CD4-positive, alpha-beta T cell (primary cell): ENCODE results near the gene ADARB2. TPM values are rescaled to one million over a fixed set of nuclear protein-coding genes. Genes with fewer than 3 reads are reported as not detected.

Experiments
- ATAC-seq: fragments of 200-7000 bp; cut with Tn5 transposase; one replicate; pipeline ENCODE4 v1.10.0; 2022; ENCODE audit warnings: mild to moderate bottlenecking; ENCODE audit not compliant: poor library complexity
- CTCF ChIA-PET: fragments of 350-600 bp; sonication (Branson Sonifier 250); formaldehyde crosslinking; loops from one replicate; lab custom pipeline; 2021; ENCODE audit warnings: antibody characterized with exemption, inconsistent platforms; lab: Charles Lee
- POLR2A ChIA-PET: fragments of 350-600 bp; sonication (Branson Sonifier 250); formaldehyde crosslinking; loops from one replicate; lab custom pipeline; 2021; ENCODE audit warnings: antibody characterized with exemption, inconsistent platforms; lab: Charles Lee
- DNase-seq, 14 experiments: peaks; one replicate each; pipeline ENCODE4 v3.0.0-alpha.2; 2013 to 2020; ENCODE audit warnings: mixed read lengths in 2 of 14
- H3K27ac ChIP-seq, 2 donors: one replicate each; pipeline versions ENCODE4 v1.5.1 to v1.7.0; 2013; ENCODE audit warnings: low read length in 2 of 2, low read depth in 1 of 2, mild to moderate bottlenecking in 1 of 2
- H3K27me3 ChIP-seq, 2 experiments: 1 replicate in 1 of 2; 2 replicates in 1 of 2; pipeline versions ENCODE4 v1.6.1 to v1.7.0; 2013; ENCODE audit warnings: low read length in 2 of 2, control low read depth in 1 of 2, mild to moderate bottlenecking in 1 of 2, moderate library complexity in 1 of 2; ENCODE audit not compliant: insufficient read depth in 2 of 2, control insufficient read depth in 1 of 2
- H3K36me3 ChIP-seq: one replicate; pipeline ENCODE4 v1.6.1; 2013; ENCODE audit warnings: low read length, control low read depth; ENCODE audit not compliant: insufficient read depth
- H3K4me1 ChIP-seq: one replicate; pipeline ENCODE4 v1.6.1; 2013; ENCODE audit warnings: low read length, control low read depth; ENCODE audit not compliant: insufficient read depth
- H3K4me3 ChIP-seq: one replicate; pipeline ENCODE4 v1.5.1; 2013; ENCODE audit warnings: mild to moderate bottlenecking, low read length, moderate library complexity
- H3K9me3 ChIP-seq, 2 experiments: 1 replicate in 1 of 2; 2 replicates in 1 of 2; pipeline versions ENCODE4 v1.6.1 to v1.7.0; 2013; ENCODE audit warnings: low read length in 2 of 2, mild to moderate bottlenecking in 2 of 2, control low read depth in 1 of 2, moderate library complexity in 1 of 2; ENCODE audit not compliant: control insufficient read depth in 1 of 2, insufficient read depth in 1 of 2
- H3K27ac Mint-ChIP-seq: one replicate; pipeline ENCODE4 v1.8.0; 2020; ENCODE audit warnings: mixed read lengths
- H3K27me3 Mint-ChIP-seq: one replicate; pipeline ENCODE4 v1.8.0; 2021; ENCODE audit warnings: mixed read lengths
- H3K36me3 Mint-ChIP-seq: one replicate; pipeline ENCODE4 v1.8.0; 2021; ENCODE audit warnings: low read depth, mixed read lengths
- H3K4me1 Mint-ChIP-seq: one replicate; pipeline ENCODE4 v1.8.0; 2021; ENCODE audit warnings: low read depth, mixed read lengths
- H3K4me3 Mint-ChIP-seq: one replicate; pipeline ENCODE4 v1.8.0; 2020; ENCODE audit warnings: mild to moderate bottlenecking, mixed read lengths
- H3K9me3 Mint-ChIP-seq: one replicate; pipeline ENCODE4 v1.8.0; 2020; ENCODE audit warnings: mixed read lengths
- intact Hi-C, 2 experiments: fragments of 100-400 bp; cut with DNase I in 1 of 2; cut with micrococcal nuclease in 1 of 2; formaldehyde crosslinking; loops; one replicate each; pipeline versions ENCODE4 v1.15.1 to v1.9.0; 2023 to 2025; cut with DNase I, micrococcal nuclease
- total RNA-seq, 174 experiments: library from RNA in 2 of 174; stranded (reverse) in 2 of 174; gene quantifications; one replicate each; pipeline ENCODE4 v1.2.3 and lab custom pipeline; 2021 to 2026
- TF ChIP-seq, protein P1 (sequence below): fragments of 200-600 bp; IDR thresholded peaks from one replicate; pipeline ENCODE4 v1.8.0; 2022; ENCODE audit warnings: antibody characterized with exemption, mild to moderate bottlenecking

The ADARB2 gene
- total RNA-seq, 2 experiments from 2014 or later: 0.14 TPM; not detected in 1

DNA sequence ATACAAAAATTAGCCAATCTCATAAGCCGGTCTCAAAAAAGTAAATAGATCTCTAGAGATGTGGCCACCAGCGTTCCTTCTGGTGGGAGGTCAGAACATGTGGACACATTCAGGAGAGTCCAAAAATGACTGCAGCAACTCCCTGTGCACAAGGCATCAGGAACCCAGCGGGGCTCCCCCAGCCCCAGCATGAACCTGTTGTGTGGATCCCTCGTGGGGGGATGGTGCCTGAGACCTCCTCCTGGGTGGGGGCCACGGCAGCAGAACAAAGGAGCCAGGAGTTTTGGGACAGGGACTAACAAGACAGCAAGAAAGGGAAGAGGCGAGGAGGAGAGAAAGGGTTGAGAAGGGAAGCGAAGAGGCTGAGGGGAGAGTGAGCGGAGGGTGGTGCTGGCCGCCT is 559.4 kb downstream of the ADARB2 start:
- intact Hi-C loops: no loop called here
- Mint-ChIP-seq H3K27me3 (peaks cover 4% of the 10 kb centered on the region), H3K27ac (no peak overlapping the region), H3K4me1 (no peaks in the 10 kb centered on the region), H3K36me3 (no peaks in the 10 kb centered on the region), H3K9me3 (no peaks in the 10 kb centered on the region), H3K4me3 (no peak overlapping the region)
- Histone ChIP-seq H3K4me1 (no peaks in the 10 kb centered on the region), H3K9me3 (no peaks in the 10 kb centered on the region), H3K27me3 (no peaks in the 10 kb centered on the region), H3K27ac (no peak overlapping the region), H3K4me3 (no peak overlapping the region), H3K36me3 (no peaks in the 10 kb centered on the region)
- DNase-seq: no peak
- ATAC-seq: no peak
- ChIA-PET POLR2A (no interaction called here), CTCF (no interaction called here)
- TF ChIP-seq, protein P1, sequence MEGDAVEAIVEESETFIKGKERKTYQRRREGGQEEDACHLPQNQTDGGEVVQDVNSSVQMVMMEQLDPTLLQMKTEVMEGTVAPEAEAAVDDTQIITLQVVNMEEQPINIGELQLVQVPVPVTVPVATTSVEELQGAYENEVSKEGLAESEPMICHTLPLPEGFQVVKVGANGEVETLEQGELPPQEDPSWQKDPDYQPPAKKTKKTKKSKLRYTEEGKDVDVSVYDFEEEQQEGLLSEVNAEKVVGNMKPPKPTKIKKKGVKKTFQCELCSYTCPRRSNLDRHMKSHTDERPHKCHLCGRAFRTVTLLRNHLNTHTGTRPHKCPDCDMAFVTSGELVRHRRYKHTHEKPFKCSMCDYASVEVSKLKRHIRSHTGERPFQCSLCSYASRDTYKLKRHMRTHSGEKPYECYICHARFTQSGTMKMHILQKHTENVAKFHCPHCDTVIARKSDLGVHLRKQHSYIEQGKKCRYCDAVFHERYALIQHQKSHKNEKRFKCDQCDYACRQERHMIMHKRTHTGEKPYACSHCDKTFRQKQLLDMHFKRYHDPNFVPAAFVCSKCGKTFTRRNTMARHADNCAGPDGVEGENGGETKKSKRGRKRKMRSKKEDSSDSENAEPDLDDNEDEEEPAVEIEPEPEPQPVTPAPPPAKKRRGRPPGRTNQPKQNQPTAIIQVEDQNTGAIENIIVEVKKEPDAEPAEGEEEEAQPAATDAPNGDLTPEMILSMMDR: no peak

DNA sequence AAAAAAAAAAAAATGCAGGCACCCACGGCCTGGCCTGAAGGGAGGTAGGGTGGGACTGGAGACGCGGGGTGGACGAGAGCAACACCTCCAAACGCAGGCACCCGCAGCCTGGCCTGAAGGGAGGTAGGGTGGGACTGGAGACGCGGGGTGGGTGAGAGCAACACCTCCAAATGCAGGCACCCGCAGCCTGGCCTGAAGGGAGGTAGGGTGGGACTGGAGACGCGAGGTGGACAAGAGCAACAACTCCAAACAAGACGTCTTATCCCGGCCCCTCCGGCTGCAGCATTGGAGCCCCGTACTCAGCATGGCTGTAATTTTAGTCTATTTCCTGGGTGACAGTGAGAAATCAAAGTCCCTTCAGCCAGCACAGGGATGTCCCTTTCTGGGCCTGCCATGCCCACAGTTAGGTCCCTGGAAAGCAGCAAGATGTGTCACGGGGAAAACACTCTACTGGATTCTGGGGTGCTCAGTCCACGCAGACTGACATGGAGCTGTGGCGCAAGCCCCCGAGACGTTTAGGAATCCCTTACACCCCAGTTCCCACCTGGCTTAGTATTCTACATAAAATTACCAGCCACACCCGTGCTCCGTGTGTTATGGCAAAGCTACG is 561.3 kb downstream of the ADARB2 start:
- ChIA-PET POLR2A (no interaction called here), CTCF (no interaction called here)
- intact Hi-C loops: loop anchor here in 1 of 2 experiments (2.0 kb wide), 1 partner anchor 53 kb away; no protein-coding TSS in a partner anchor
- Mint-ChIP-seq H3K4me1 (no peaks in the 10 kb centered on the region), H3K36me3 (no peaks in the 10 kb centered on the region), H3K9me3 (no peaks in the 10 kb centered on the region), H3K4me3 (no peak overlapping the region), H3K27me3 (peaks cover 9% of the 10 kb centered on the region), H3K27ac (no peak overlapping the region)
- Histone ChIP-seq H3K4me1 (no peaks in the 10 kb centered on the region), H3K27me3 (no peaks in the 10 kb centered on the region), H3K4me3 (no peak overlapping the region), H3K27ac (no peak overlapping the region), H3K9me3 (no peaks in the 10 kb centered on the region), H3K36me3 (no peaks in the 10 kb centered on the region)
- ATAC-seq (no peak), DNase-seq (no peak)
- TF ChIP-seq, protein P1: no peak

DNA sequence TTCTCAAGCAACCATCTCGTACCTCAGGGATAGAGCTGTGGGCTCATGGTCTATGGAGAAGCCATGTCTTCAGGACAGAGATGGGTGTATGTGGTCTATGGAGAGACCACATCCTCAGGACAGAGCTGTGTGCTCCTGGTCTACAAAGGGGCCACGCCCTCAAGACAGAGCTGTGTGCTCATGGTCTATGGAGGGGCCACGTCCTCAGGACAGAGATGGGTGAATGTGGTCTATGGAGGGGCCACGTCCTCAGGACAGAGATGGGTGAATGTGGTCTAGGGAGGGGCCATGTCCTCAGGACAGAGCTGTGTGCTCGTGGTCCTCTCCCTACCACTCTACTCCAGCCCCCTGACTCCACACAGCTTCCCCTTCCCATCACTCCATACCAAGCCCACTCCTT is 563.3 kb downstream of the ADARB2 start:
- ChIA-PET POLR2A (no interaction called here), CTCF (no interaction called here)
- ATAC-seq (no peak), DNase-seq (no peak)
- TF ChIP-seq, protein P1: no peak
- Mint-ChIP-seq H3K27ac (no peak overlapping the region), H3K4me3 (no peak overlapping the region), H3K36me3 (no peaks in the 10 kb centered on the region), H3K4me1 (no peaks in the 10 kb centered on the region), H3K9me3 (no peaks in the 10 kb centered on the region), H3K27me3 (peaks cover 5% of the 10 kb centered on the region)
- Histone ChIP-seq H3K9me3 (no peaks in the 10 kb centered on the region), H3K36me3 (no peaks in the 10 kb centered on the region), H3K27ac (no peak overlapping the region), H3K27me3 (no peaks in the 10 kb centered on the region), H3K4me3 (no peak overlapping the region), H3K4me1 (no peaks in the 10 kb centered on the region)
- intact Hi-C loops: loop anchor here in 1 of 2 experiments (2.0 kb wide), 1 partner anchor 51 kb away; no protein-coding TSS in a partner anchor
